ENCODE data around the gene LRRK2.

DNA sequence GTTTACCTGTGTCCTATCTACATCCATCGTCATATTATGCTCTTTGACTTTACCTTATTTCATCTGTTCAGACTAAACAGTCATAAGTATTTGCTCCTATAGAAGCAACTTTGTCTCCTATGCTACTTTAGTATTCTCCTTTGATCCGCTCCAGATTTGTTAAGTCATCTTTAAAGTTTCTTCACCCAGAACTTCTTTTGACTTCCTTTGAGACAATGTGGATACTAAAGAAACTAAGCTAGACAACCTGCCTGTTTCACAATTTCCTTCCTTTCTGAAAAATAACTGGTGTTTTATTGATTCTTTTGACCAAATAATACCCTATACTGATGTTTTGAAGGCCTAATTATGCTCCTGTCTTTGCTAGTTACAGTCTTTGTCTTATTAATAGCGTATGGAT lies 30.0 kb upstream of the LRRK2 start:
- TF ChIP-seq SUZ12 (IDR thresholded peaks at IDR 0.05), result no peak
- no peak for TF ChIP-seq ELF4 (IDR thresholded peaks at IDR 0.05)
- no peak for TF ChIP-seq LEF1 (IDR thresholded peaks at IDR 0.05; ENCODE audit: borderline replicate concordance)
- TF ChIP-seq HDGF (IDR thresholded peaks at IDR 0.05; ENCODE audit: borderline replicate concordance), result no peak
- no peak for TF ChIP-seq CTBP1 (IDR thresholded peaks at IDR 0.05; ENCODE audit: borderline replicate concordance)
- no peak for TF ChIP-seq SP1 (IDR thresholded peaks at IDR 0.05)
- TF ChIP-seq, protein P1, sequence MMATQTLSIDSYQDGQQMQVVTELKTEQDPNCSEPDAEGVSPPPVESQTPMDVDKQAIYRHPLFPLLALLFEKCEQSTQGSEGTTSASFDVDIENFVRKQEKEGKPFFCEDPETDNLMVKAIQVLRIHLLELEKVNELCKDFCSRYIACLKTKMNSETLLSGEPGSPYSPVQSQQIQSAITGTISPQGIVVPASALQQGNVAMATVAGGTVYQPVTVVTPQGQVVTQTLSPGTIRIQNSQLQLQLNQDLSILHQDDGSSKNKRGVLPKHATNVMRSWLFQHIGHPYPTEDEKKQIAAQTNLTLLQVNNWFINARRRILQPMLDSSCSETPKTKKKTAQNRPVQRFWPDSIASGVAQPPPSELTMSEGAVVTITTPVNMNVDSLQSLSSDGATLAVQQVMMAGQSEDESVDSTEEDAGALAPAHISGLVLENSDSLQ (IDR thresholded peaks at IDR 0.05), result no peak

All from HEK293T (cell line).